HepG2 (cell line): ENCODE data around the gene DLAT. TPM values are rescaled to one million over a fixed set of nuclear protein-coding genes. Genes with fewer than 3 reads are reported as not detected.
A peak's percentile ranks its signal among the peaks of the same experiment; 100 is the strongest.

Source experiments
- AKNA ChIP-seq: sonication (generic); formaldehyde crosslinking; IDR thresholded peaks from 2 replicates; pipeline ENCODE4 v1.4.0; 2020; ENCODE audit warnings: missing genetic modification reagents, borderline replicate concordance
- ATF3 ChIP-seq: sonication (generic); formaldehyde crosslinking; IDR thresholded peaks from 2 replicates; pipeline ENCODE4 v1.4.0; 2020; ENCODE audit warnings: missing genetic modification reagents
- FOXM1 ChIP-seq: sonication (generic); formaldehyde crosslinking; IDR thresholded peaks from 2 replicates; pipeline ENCODE4 v1.5.0; 2020; ENCODE audit warnings: missing genetic modification reagents
- GATAD2A ChIP-seq: IDR thresholded peaks from 2 replicates; pipeline ENCODE4 v1.6.1; 2016
- IKZF1 ChIP-seq: fragments of 450-650 bp; IDR thresholded peaks from 2 replicates; pipeline ENCODE4 v1.7.1; 2016
- NFYB ChIP-seq: sonication (generic); formaldehyde crosslinking; IDR thresholded peaks from 2 replicates; pipeline ENCODE4 v1.4.0; 2020; ENCODE audit warnings: missing genetic modification reagents
- SNAI1 ChIP-seq: sonication (generic); formaldehyde crosslinking; IDR thresholded peaks from 2 replicates; pipeline ENCODE4 v1.5.0; 2020; ENCODE audit warnings: mild to moderate bottlenecking, missing genetic modification reagents, borderline replicate concordance
- ZNF282 ChIP-seq: fragments of 450-650 bp; IDR thresholded peaks from 2 replicates; pipeline ENCODE4 v1.6.1; 2018; ENCODE audit not compliant: partially characterized antibody
- ZNF496 ChIP-seq: sonication (generic); formaldehyde crosslinking; IDR thresholded peaks from 2 replicates; pipeline ENCODE4 v1.8.1; 2023; ENCODE audit warnings: mild to moderate bottlenecking, moderate library complexity, missing genetic modification reagents; ENCODE audit not compliant: insufficient replicate concordance
- ZNF564 ChIP-seq: sonication (generic); formaldehyde crosslinking; IDR thresholded peaks from 2 replicates; pipeline ENCODE4 v1.8.1; 2023; ENCODE audit warnings: mild to moderate bottlenecking, missing genetic modification reagents
- ZNF75D ChIP-seq: sonication (generic); formaldehyde crosslinking; IDR thresholded peaks from 2 replicates; pipeline ENCODE4 v1.8.1; 2023; ENCODE audit warnings: missing genetic modification reagents, mild to moderate bottlenecking, borderline replicate concordance
- polyA plus RNA-seq, 8 experiments: library from polyadenylated mRNA; depleted of rRNA in 3 of 8; stranded (reverse) in 7 of 8; unstranded in 1 of 8; fragments of >200 nt; fragmentation: Illumina TruSeq in 4 of 8; extraction: Trizol in 4 of 8; gene quantifications; 2 replicates each; pipeline versions ENCODE4 v1.2.1 to v1.2.3, GENCODE V29; 2011 to 2016; ENCODE audit warnings: low read depth in 4 of 8, missing spikeins in 1 of 8, mixed read lengths in 1 of 8; ENCODE audit not compliant: insufficient read depth in 1 of 8
- total RNA-seq, 5 experiments: library from RNA; depleted of rRNA; stranded (reverse); fragments of >200 nt; fragmentation: Illumina TruSeq; extraction: Trizol; gene quantifications; 2 replicates each; pipeline ENCODE4 v1.2.3, GENCODE V29; 2016; ENCODE audit warnings: low read depth in 1 of 5
- TF ChIP-seq, protein P1 (sequence below): sonication (generic); formaldehyde crosslinking; IDR thresholded peaks from 2 replicates; pipeline ENCODE4 v1.5.0; 2020; ENCODE audit warnings: mild to moderate bottlenecking, missing genetic modification reagents, borderline replicate concordance
- TF ChIP-seq, protein P2 (sequence below): sonication (generic); formaldehyde crosslinking; IDR thresholded peaks from 2 replicates; pipeline ENCODE4 v1.5.1; 2020; ENCODE audit warnings: missing genetic modification reagents, mild to moderate bottlenecking, borderline replicate concordance
- TF ChIP-seq, protein P3 (sequence below), 2 experiments: sonication (generic) in 1 of 2; formaldehyde crosslinking in 1 of 2; IDR thresholded peaks; 2 replicates each; pipeline versions ENCODE4 v1.6.1 to v1.9.0; 2014 to 2022; ENCODE audit warnings: antibody characterized with exemption in 1 of 2, borderline replicate concordance in 1 of 2, inconsistent platforms in 1 of 2, low read depth in 1 of 2, missing genetic modification reagents in 1 of 2

Gene DLAT
- total and polyA plus RNA-seq, 2 of the 13 experiments (the other 11 are each of a cell fraction or from before 2014, with no cell fraction given) = 26.4 to 62.2 TPM

GRCh38 chr11:111982019-111982464, 43.2 kb upstream of the DLAT start (continued):
- TF ChIP-seq AKNA (CRISPR knock-in tag) (no peak), IKZF1 (no peak), NFYB (CRISPR knock-in tag) (no peak), FOXM1 (no peak), ZNF75D (CRISPR knock-in tag) (no peak), GATAD2A (CRISPR knock-in tag) (peak; percentile 37; the same call in 1 of the 2 replicates), ZNF564 (CRISPR knock-in tag) (no peak), ZNF282 (no peak), SNAI1 (CRISPR knock-in tag) (no peak), ZNF496 (CRISPR knock-in tag) (no peak), ATF3 (CRISPR knock-in tag) (no peak)
- TF ChIP-seq, protein P1, sequence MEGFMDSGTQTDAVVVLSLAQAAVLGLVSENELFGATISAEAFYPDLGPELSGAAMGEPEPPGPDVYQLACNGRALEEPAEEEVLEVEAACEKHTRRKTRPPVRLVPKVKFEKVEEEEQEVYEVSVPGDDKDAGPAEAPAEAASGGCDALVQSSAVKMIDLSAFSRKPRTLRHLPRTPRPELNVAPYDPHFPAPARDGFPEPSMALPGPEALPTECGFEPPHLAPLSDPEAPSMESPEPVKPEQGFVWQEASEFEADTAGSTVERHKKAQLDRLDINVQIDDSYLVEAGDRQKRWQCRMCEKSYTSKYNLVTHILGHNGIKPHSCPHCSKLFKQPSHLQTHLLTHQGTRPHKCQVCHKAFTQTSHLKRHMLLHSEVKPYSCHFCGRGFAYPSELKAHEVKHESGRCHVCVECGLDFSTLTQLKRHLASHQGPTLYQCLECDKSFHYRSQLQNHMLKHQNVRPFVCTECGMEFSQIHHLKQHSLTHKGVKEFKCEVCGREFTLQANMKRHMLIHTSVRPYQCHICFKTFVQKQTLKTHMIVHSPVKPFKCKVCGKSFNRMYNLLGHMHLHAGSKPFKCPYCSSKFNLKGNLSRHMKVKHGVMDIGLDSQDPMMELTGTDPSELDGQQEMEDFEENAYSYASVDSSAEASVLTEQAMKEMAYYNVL (CRISPR knock-in tag) = no peak
- TF ChIP-seq, protein P2, sequence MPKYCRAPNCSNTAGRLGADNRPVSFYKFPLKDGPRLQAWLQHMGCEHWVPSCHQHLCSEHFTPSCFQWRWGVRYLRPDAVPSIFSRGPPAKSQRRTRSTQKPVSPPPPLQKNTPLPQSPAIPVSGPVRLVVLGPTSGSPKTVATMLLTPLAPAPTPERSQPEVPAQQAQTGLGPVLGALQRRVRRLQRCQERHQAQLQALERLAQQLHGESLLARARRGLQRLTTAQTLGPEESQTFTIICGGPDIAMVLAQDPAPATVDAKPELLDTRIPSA (CRISPR knock-in tag) = no peak
- TF ChIP-seq, protein P3, sequence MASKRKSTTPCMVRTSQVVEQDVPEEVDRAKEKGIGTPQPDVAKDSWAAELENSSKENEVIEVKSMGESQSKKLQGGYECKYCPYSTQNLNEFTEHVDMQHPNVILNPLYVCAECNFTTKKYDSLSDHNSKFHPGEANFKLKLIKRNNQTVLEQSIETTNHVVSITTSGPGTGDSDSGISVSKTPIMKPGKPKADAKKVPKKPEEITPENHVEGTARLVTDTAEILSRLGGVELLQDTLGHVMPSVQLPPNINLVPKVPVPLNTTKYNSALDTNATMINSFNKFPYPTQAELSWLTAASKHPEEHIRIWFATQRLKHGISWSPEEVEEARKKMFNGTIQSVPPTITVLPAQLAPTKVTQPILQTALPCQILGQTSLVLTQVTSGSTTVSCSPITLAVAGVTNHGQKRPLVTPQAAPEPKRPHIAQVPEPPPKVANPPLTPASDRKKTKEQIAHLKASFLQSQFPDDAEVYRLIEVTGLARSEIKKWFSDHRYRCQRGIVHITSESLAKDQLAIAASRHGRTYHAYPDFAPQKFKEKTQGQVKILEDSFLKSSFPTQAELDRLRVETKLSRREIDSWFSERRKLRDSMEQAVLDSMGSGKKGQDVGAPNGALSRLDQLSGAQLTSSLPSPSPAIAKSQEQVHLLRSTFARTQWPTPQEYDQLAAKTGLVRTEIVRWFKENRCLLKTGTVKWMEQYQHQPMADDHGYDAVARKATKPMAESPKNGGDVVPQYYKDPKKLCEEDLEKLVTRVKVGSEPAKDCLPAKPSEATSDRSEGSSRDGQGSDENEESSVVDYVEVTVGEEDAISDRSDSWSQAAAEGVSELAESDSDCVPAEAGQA (IDR thresholded peaks at IDR 0.05; ENCODE audit: low read depth) = 0 out of 2 replicates have a peak, but pooled peaks have one; percentile 19
- TF ChIP-seq, protein P3 (CRISPR knock-in tag; IDR thresholded peaks at IDR 0.05; ENCODE audit: borderline replicate concordance) = no peak
